Endothelial cell of umbilical vein (primary cell): Measurements from ENCODE around the gene MROH8. TPM values are rescaled to one million over a fixed set of nuclear protein-coding genes. Genes with fewer than 3 reads are reported as not detected.

Experiments
- BruUV-seq: library from RNA; stranded (reverse); fragments of 400-500 nt; replicated peaks from 2 replicates; lab custom pipeline; 2021; lab: Mats Ljungman, UMichigan
- CTCF ChIA-PET: fragments of 300-600, 350-600 bp; sonication (Branson Sonifier 250); formaldehyde crosslinking; loops from one replicate; lab custom pipeline; 2021; ENCODE audit warnings: antibody characterized with exemption, inconsistent platforms; lab: Charles Lee
- POLR2A ChIA-PET: fragments of 300-600, 350-600 bp; sonication (Branson Sonifier 250); formaldehyde crosslinking; loops from one replicate; lab custom pipeline; 2021; ENCODE audit warnings: antibody characterized with exemption, inconsistent platforms; lab: Charles Lee
- DNase-seq: peaks from one replicate; pipeline ENCODE4 v3.0.0-alpha.2; 2011; ENCODE audit warnings: low read depth, low spot score
- FAIRE-seq: peaks from 2 replicates; lab custom pipeline; 2011; peaks lifted over from hg19 to GRCh38; lab: Jason Lieb, UNC
- H2AFZ ChIP-seq: 2 replicates; pipeline ENCODE4 v1.6.0; 2012; ENCODE audit warnings: low read depth, low read length, control low read depth, inconsistent platforms
- H3K27ac ChIP-seq: 2 replicates; pipeline ENCODE4 v1.5.1; 2011; ENCODE audit warnings: low read depth, mild to moderate bottlenecking, control low read depth, low read length, moderate library complexity; ENCODE audit not compliant: insufficient read depth
- H3K27me3 ChIP-seq, 2 experiments: 2 replicates each; pipeline versions ENCODE4 v1.6.0 to v1.6.1; 2011; ENCODE audit warnings: low read length in 2 of 2, mixed read lengths in 1 of 2; ENCODE audit not compliant: control insufficient read depth in 2 of 2, insufficient read depth in 2 of 2
- H3K36me3 ChIP-seq, 2 experiments: 2 replicates in 1 of 2; 3 replicates in 1 of 2; pipeline ENCODE4 v1.5.1; 2011; ENCODE audit warnings: low read length in 2 of 2, mild to moderate bottlenecking in 1 of 2, moderate library complexity in 1 of 2; ENCODE audit not compliant: control insufficient read depth in 2 of 2, insufficient read depth in 2 of 2; ENCODE audit errors: extremely low read depth in 1 of 2
- H3K4me1 ChIP-seq: 3 replicates; pipeline ENCODE4 v1.5.1; 2011; ENCODE audit warnings: mild to moderate bottlenecking, low read length; ENCODE audit not compliant: control insufficient read depth, insufficient read depth; ENCODE audit errors: extremely low read depth
- H3K4me2 ChIP-seq: 2 replicates; pipeline ENCODE4 v1.6.1; 2011; ENCODE audit warnings: low read length, control low read depth, mixed read lengths; ENCODE audit not compliant: insufficient read depth
- H3K4me3 ChIP-seq, 3 experiments: fragments of 200-600 bp in 1 of 3; sonication (generic), shearing (Covaris generic) in 1 of 3; replicated peaks in 1 of 3; 2 replicates each; pipeline ENCODE4 v1.5.1; 2011 to 2016; ENCODE audit warnings: control low read depth in 3 of 3, low read length in 3 of 3, mild to moderate bottlenecking in 2 of 3, inconsistent platforms in 1 of 3, low read depth in 1 of 3, moderate library complexity in 1 of 3; ENCODE audit not compliant: insufficient read depth in 1 of 3
- H3K79me2 ChIP-seq: 2 replicates; pipeline ENCODE4 v1.6.0; 2012; ENCODE audit warnings: low read length, inconsistent platforms; ENCODE audit not compliant: control insufficient read depth, insufficient read depth
- H3K9ac ChIP-seq: replicated peaks from 2 replicates; pipeline ENCODE3; 2011; ENCODE audit warnings: low read length, control low read depth; ENCODE audit not compliant: insufficient read depth; ENCODE audit errors: extremely low read depth
- H3K9me1 ChIP-seq: replicated peaks from 3 replicates; pipeline ENCODE4 v1.6.0; 2011; ENCODE audit warnings: mild to moderate bottlenecking, low read length; ENCODE audit not compliant: control insufficient read depth, insufficient read depth; ENCODE audit errors: extremely low read depth
- H3K9me3 ChIP-seq: replicated peaks from 2 replicates; pipeline ENCODE4 v1.5.1; 2012; ENCODE audit warnings: low read length, inconsistent platforms; ENCODE audit not compliant: control insufficient read depth, insufficient read depth
- H4K20me1 ChIP-seq: replicated peaks from 2 replicates; pipeline ENCODE3; 2011; ENCODE audit warnings: mild to moderate bottlenecking, low read length; ENCODE audit not compliant: control insufficient read depth, insufficient read depth; ENCODE audit errors: extremely low read depth
- CTCF ChIP-seq, 2 donors: IDR thresholded peaks; 1 replicate in 1 of 2; 2 replicates in 1 of 2; pipeline ENCODE4 v1.5.1; 2011; ENCODE audit warnings: low read length in 2 of 2, mild to moderate bottlenecking in 2 of 2, moderate library complexity in 2 of 2, control low read depth in 1 of 2, inconsistent platforms in 1 of 2, low read depth in 1 of 2; ENCODE audit not compliant: insufficient read depth in 1 of 2; ENCODE audit errors: extremely low read depth in 1 of 2
- EZH2 ChIP-seq: IDR thresholded peaks from 2 replicates; pipeline ENCODE4 v1.6.1; 2012; ENCODE audit warnings: borderline replicate concordance, low read depth, mild to moderate bottlenecking, moderate library complexity, low read length, inconsistent platforms; ENCODE audit not compliant: severe bottlenecking
- dilution Hi-C: fragments of 300-500 bp; cut with MboI; formaldehyde crosslinking; loops from one replicate; pipeline ENCODE4 v1.15.0; 2019; ENCODE audit warnings: low sequenced_read_pairs; ENCODE audit not compliant: extremely low pct_ligation_motif_present
- intact Hi-C: fragments of 100-400 bp; cut with micrococcal nuclease; formaldehyde crosslinking; loops from one replicate; pipeline ENCODE4 v1.10.0; 2022
- polyA plus RNA-seq, 4 experiments: library from polyadenylated mRNA; depleted of rRNA in 3 of 4; stranded (reverse) in 3 of 4; unstranded in 1 of 4; fragments of >200 nt; gene quantifications; 2 replicates each; pipeline versions ENCODE4 v1.2.1 to v1.2.3, GENCODE V29; 2011 to 2012; ENCODE audit warnings: missing spikeins in 1 of 4
- total RNA-seq: library from RNA; stranded (reverse); gene quantifications from 2 replicates; pipeline ENCODE4 v1.2.3, GENCODE V29; 2021

MROH8 gene
- total and polyA plus RNA-seq, 2 donors (not counting 3 experiments of a cell fraction or from before 2014, with no cell fraction given) = 1.3 to 1.5 TPM

GRCh38 chr20:37192137-37192854 is 12.9 kb upstream of the MROH8 start:
- peaks cover 3 to 7% of the 10 kb centered on the region in 2 experiments for H3K36me3 ChIP-seq
- no TSS peak for BruUV-seq
- no peak overlapping the region for H3K9ac ChIP-seq
- DNase-seq (peak; percentile 85), FAIRE-seq (peak; percentile 96)
- H3K4me3 ChIP-seq = no peak overlapping the region
- H2AFZ ChIP-seq = no peak overlapping the region
- no peaks in the 10 kb centered on the region for H3K27me3 ChIP-seq
- ChIA-PET POLR2A (interaction anchor here (0.6 to 1.4 kb wide), 2 partner anchors 11 to 13 kb away, joined by 3 to 7 read pairs; partner anchors contain the start of genes MROH8 and RPN2), CTCF (interaction anchor here (0.6 to 2.8 kb wide), 21 partner anchors 8 to 1216 kb away, joined by 3 to 28 read pairs (median 4); partner anchors contain the start of genes MROH8 and RPN2)
- dilution Hi-C loops (no loop called here), intact Hi-C loops (no loop called here)
- no peak overlapping the region for H3K4me2 ChIP-seq
- H3K27ac ChIP-seq = no peak overlapping the region
- H3K9me3 ChIP-seq = no peaks in the 10 kb centered on the region
- H4K20me1 ChIP-seq = no peaks in the 10 kb centered on the region
- H3K9me1 ChIP-seq = no peaks in the 10 kb centered on the region
- TF ChIP-seq EZH2 = no peak
- TF ChIP-seq CTCF (IDR thresholded peaks at IDR 0.05; ENCODE audit: extremely low read depth in 1 of 2, insufficient read depth in 1 of 2, low read depth in 1 of 2, low read length in 2 of 2) = peak; percentile 84 to 92
- peaks cover 90% of the 10 kb centered on the region for H3K79me2 ChIP-seq
- H3K4me1 ChIP-seq = no peaks in the 10 kb centered on the region
